Activated CD8-positive, alpha-beta T cell treated with anti-CD3 and anti-CD28 coated beads for 36 hours (primary cell): ENCODE measurements around the gene FARP1. TPM values are rescaled to one million over a fixed set of nuclear protein-coding genes. Genes with fewer than 3 reads are reported as not detected.

Experiments used
- ATAC-seq: fragments of 200-7000 bp; cut with Tn5 transposase; one replicate; pipeline ENCODE4 v1.10.0; 2021; ENCODE audit warnings: mild to moderate bottlenecking, moderate library complexity
- CTCF ChIA-PET: fragments of 350-600 bp; sonication (Branson Sonifier 250); formaldehyde crosslinking; loops from one replicate; lab custom pipeline; 2021; ENCODE audit warnings: antibody characterized with exemption; lab: Charles Lee
- POLR2A ChIA-PET: fragments of 350-600 bp; sonication (Branson Sonifier 250); formaldehyde crosslinking; loops from one replicate; lab custom pipeline; 2021; ENCODE audit warnings: antibody characterized with exemption; lab: Charles Lee
- DNase-seq: peaks from one replicate; pipeline ENCODE4 v3.0.0-alpha.2; 2020
- H3K27ac Mint-ChIP-seq: one replicate; pipeline ENCODE4 v1.8.0; 2021; ENCODE audit warnings: mild to moderate bottlenecking, mixed read lengths
- H3K27me3 Mint-ChIP-seq: one replicate; pipeline ENCODE4 v1.8.0; 2021; ENCODE audit warnings: mixed read lengths
- H3K36me3 Mint-ChIP-seq: one replicate; pipeline ENCODE4 v1.8.0; 2021; ENCODE audit warnings: low read depth, mixed read lengths
- H3K4me1 Mint-ChIP-seq: one replicate; pipeline ENCODE4 v1.8.0; 2021; ENCODE audit warnings: low read depth, mixed read lengths
- H3K4me3 Mint-ChIP-seq: one replicate; pipeline ENCODE4 v1.8.0; 2021; ENCODE audit warnings: mild to moderate bottlenecking, moderate library complexity, mixed read lengths
- H3K9me3 Mint-ChIP-seq: one replicate; pipeline ENCODE4 v1.8.0; 2021; ENCODE audit warnings: mixed read lengths
- CTCF ChIP-seq: fragments of 200-600 bp; IDR thresholded peaks from one replicate; pipeline ENCODE4 v1.8.0; 2022; ENCODE audit warnings: antibody characterized with exemption, mild to moderate bottlenecking
- intact Hi-C: fragments of 100-400 bp; cut with micrococcal nuclease; formaldehyde crosslinking; loops from one replicate; pipeline ENCODE4 v1.10.0; 2022
- total RNA-seq, 2 experiments: library from RNA; stranded (reverse); gene quantifications; one replicate each; pipeline ENCODE4 v1.2.3, GENCODE V29; 2021

Gene FARP1
- total RNA-seq, 2 experiments from 2014 or later: 0.27 to 0.43 TPM

GRCh38 chr13:98220271-98220791 lies 77.4 kb downstream of the FARP1 start:
- TF ChIP-seq CTCF: no peak
- intact Hi-C loops: no loop called here
- Mint-ChIP-seq H3K4me1 (no peaks in the 10 kb centered on the region), H3K9me3 (no peaks in the 10 kb centered on the region), H3K36me3 (no peaks in the 10 kb centered on the region), H3K27ac (no peak overlapping the region), H3K27me3 (peaks cover 2% of the 10 kb centered on the region), H3K4me3 (no peak overlapping the region)
- DNase-seq (no peak), ATAC-seq (no peak)
- ChIA-PET POLR2A (no interaction called here), CTCF (no interaction called here)

- ATAC-seq: no peak
- no peaks in the 10 kb centered on the region for H3K4me1 Mint-ChIP-seq
- H3K9me3 Mint-ChIP-seq: no peaks in the 10 kb centered on the region
- no peak for DNase-seq
- H3K27ac Mint-ChIP-seq: no peak overlapping the region
- ChIA-PET CTCF (no interaction called here), POLR2A (no interaction called here)
- no peak overlapping the region for H3K4me3 Mint-ChIP-seq
- no peaks in the 10 kb centered on the region for H3K36me3 Mint-ChIP-seq
- H3K27me3 Mint-ChIP-seq: peaks cover 2% of the 10 kb centered on the region
- no peak for TF ChIP-seq CTCF
- intact Hi-C loops: no loop called here
These were observed 78.3 kb downstream of the FARP1 start for GRCh38 chr13:98221234-98221633.

GRCh38 chr13:98222081-98222554 lies 79.2 kb downstream of the FARP1 start:
- ChIA-PET CTCF (no interaction called here), POLR2A (no interaction called here)
- DNase-seq (no peak), ATAC-seq (no peak)
- no peaks in the 10 kb centered on the region for H3K4me1 Mint-ChIP-seq
- no peaks in the 10 kb centered on the region for H3K9me3 Mint-ChIP-seq
- intact Hi-C loops: no loop called here
- no peaks in the 10 kb centered on the region for H3K36me3 Mint-ChIP-seq
- TF ChIP-seq CTCF: no peak
- H3K27me3 Mint-ChIP-seq: peaks cover 5% of the 10 kb centered on the region
- no peak overlapping the region for H3K4me3 Mint-ChIP-seq
- no peak overlapping the region for H3K27ac Mint-ChIP-seq

GRCh38 chr13:98222816-98223215 lies 79.9 kb downstream of the FARP1 start:
- no peak for TF ChIP-seq CTCF
- Mint-ChIP-seq H3K27ac (no peak overlapping the region), H3K36me3 (no peaks in the 10 kb centered on the region), H3K4me3 (no peak overlapping the region), H3K4me1 (no peaks in the 10 kb centered on the region), H3K9me3 (no peaks in the 10 kb centered on the region), H3K27me3 (peaks cover 8% of the 10 kb centered on the region)
- ATAC-seq: no peak
- DNase-seq: no peak
- intact Hi-C loops: no loop called here
- ChIA-PET CTCF (no interaction called here), POLR2A (no interaction called here)

- CTCF ChIA-PET: no interaction called here
- ATAC-seq (no peak), DNase-seq (no peak)
- POLR2A ChIA-PET: no interaction called here
- H3K4me1 Mint-ChIP-seq: no peaks in the 10 kb centered on the region
- no peak for TF ChIP-seq CTCF
- H3K9me3 Mint-ChIP-seq: no peaks in the 10 kb centered on the region
- H3K36me3 Mint-ChIP-seq: no peaks in the 10 kb centered on the region
- H3K27me3 Mint-ChIP-seq: peaks cover 8% of the 10 kb centered on the region
- intact Hi-C loops: no loop called here
- H3K4me3 Mint-ChIP-seq: no peak overlapping the region
- no peak overlapping the region for H3K27ac Mint-ChIP-seq
These were observed 80.8 kb downstream of the FARP1 start for GRCh38 chr13:98223741-98224140.
